DOHH2 (cell line): ENCODE results near the gene ANK2.

ENCODE experiments used
- CTCF ChIP-seq: fragments of 200-600 bp; sonication (generic); IDR thresholded peaks from one replicate; pipeline ENCODE4 v1.5.1; 2014; ENCODE audit warnings: antibody characterized with exemption, mild to moderate bottlenecking, low read depth, low read length; ENCODE audit not compliant: poor library complexity, severe bottlenecking
- EZH2phosphoT487 ChIP-seq: fragments of 200-600 bp; sonication (generic); IDR thresholded peaks from 2 replicates; pipeline ENCODE4 v1.6.1; 2017; ENCODE audit warnings: borderline replicate concordance, mild to moderate bottlenecking, antibody characterized with exemption, low read length, moderate library complexity, mixed read lengths

- TF ChIP-seq CTCF (no peak), EZH2phosphoT487 (no peak)
These were observed 173.0 kb downstream of the ANK2 start for GRCh38 chr4:113222471-113222870.
